Keratinocyte (primary cell): ENCODE results near the gene VIPR2. TPM values are rescaled to one million over a fixed set of nuclear protein-coding genes. Genes with fewer than 3 reads are reported as not detected.

Experiments used
- DNase-seq: peaks from one replicate; pipeline ENCODE4 v3.0.0-alpha.2; 2011; ENCODE audit warnings: low read depth, missing footprints, low spot score
- FAIRE-seq: peaks from 2 replicates; lab custom pipeline; 2011; peaks lifted over from hg19 to GRCh38; lab: Jason Lieb, UNC
- H2AFZ ChIP-seq: 2 replicates; pipeline ENCODE4 v1.6.0; 2012; ENCODE audit warnings: low read length, control low read depth, inconsistent platforms; ENCODE audit not compliant: control insufficient read depth
- H3K27ac ChIP-seq: 2 replicates; pipeline ENCODE4 v1.5.1; 2011; ENCODE audit warnings: low read length; ENCODE audit not compliant: control insufficient read depth, insufficient read depth
- H3K27me3 ChIP-seq: 3 replicates; pipeline ENCODE4 v1.6.0; 2011; ENCODE audit warnings: low read length; ENCODE audit not compliant: control insufficient read depth, insufficient read depth; ENCODE audit errors: extremely low read depth
- H3K36me3 ChIP-seq, 2 experiments: 2 replicates in 1 of 2; 3 replicates in 1 of 2; pipeline ENCODE4 v1.5.1; 2011; ENCODE audit warnings: low read length in 2 of 2, mild to moderate bottlenecking in 1 of 2; ENCODE audit not compliant: control insufficient read depth in 2 of 2, insufficient read depth in 2 of 2; ENCODE audit errors: extremely low read depth in 1 of 2
- H3K4me1 ChIP-seq: 3 replicates; pipeline ENCODE4 v1.5.1; 2011; ENCODE audit warnings: low read length; ENCODE audit not compliant: control insufficient read depth, insufficient read depth; ENCODE audit errors: extremely low read depth
- H3K4me2 ChIP-seq: 3 replicates; pipeline ENCODE4 v1.6.0; 2011; ENCODE audit warnings: low read depth, low read length; ENCODE audit not compliant: control insufficient read depth, insufficient read depth; ENCODE audit errors: extremely low read depth
- H3K4me3 ChIP-seq, 3 experiments: fragments of 200-600 bp in 1 of 3; sonication (generic) in 1 of 3; 2 replicates in 2 of 3; 3 replicates in 1 of 3; pipeline ENCODE4 v1.5.1; 2011 to 2016; ENCODE audit warnings: low read length in 3 of 3, mild to moderate bottlenecking in 3 of 3, control low read depth in 2 of 3, inconsistent platforms in 1 of 3, low read depth in 1 of 3, mixed read lengths in 1 of 3, mixed run types in 1 of 3, moderate library complexity in 1 of 3; ENCODE audit not compliant: control insufficient read depth in 2 of 3, insufficient read depth in 2 of 3; ENCODE audit errors: extremely low read depth in 1 of 3
- H3K79me2 ChIP-seq: 2 replicates; pipeline ENCODE4 v1.6.0; 2012; ENCODE audit warnings: low read length; ENCODE audit not compliant: control insufficient read depth, insufficient read depth
- H3K9ac ChIP-seq: 3 replicates; pipeline ENCODE4 v1.6.0; 2011; ENCODE audit warnings: low read length; ENCODE audit not compliant: control insufficient read depth, insufficient read depth; ENCODE audit errors: extremely low read depth
- H3K9me1 ChIP-seq: 3 replicates; pipeline ENCODE4 v1.6.0; 2011; ENCODE audit warnings: low read length; ENCODE audit not compliant: control insufficient read depth, insufficient read depth; ENCODE audit errors: extremely low read depth
- H3K9me3 ChIP-seq: 2 replicates; pipeline ENCODE4 v1.5.1; 2012; ENCODE audit warnings: low read depth, low read length; ENCODE audit not compliant: control insufficient read depth
- H4K20me1 ChIP-seq: 3 replicates; pipeline ENCODE4 v1.6.0; 2011; ENCODE audit warnings: low read length; ENCODE audit not compliant: control insufficient read depth, insufficient read depth; ENCODE audit errors: extremely low read depth
- EZH2 ChIP-seq: IDR thresholded peaks from one replicate; pipeline ENCODE4 v1.6.1; 2012; ENCODE audit warnings: inconsistent platforms, mild to moderate bottlenecking, low read length, moderate library complexity
- dilution Hi-C: fragments of 300-500 bp; cut with MboI; formaldehyde crosslinking; loops from one replicate; pipeline ENCODE4 v1.7.0; 2020; ENCODE audit warnings: low sequenced_read_pairs; ENCODE audit not compliant: extremely low pct_ligation_motif_present
- polyA plus RNA-seq, 5 experiments: library from polyadenylated mRNA; depleted of rRNA in 3 of 5; stranded (reverse) in 3 of 5; stranded (forward) in 1 of 5; unstranded in 1 of 5; fragments of >200 nt; gene quantifications; 1 replicate in 1 of 5; 2 replicates in 3 of 5; 3 replicates in 1 of 5; pipeline versions ENCODE4 v1.2.1 to v1.2.3, GENCODE V29; 2011 to 2012; ENCODE audit warnings: missing spikeins in 2 of 5, low read depth in 1 of 5, low replicate concordance in 1 of 5
- TF ChIP-seq, protein P1 (sequence below), 3 experiments: IDR thresholded peaks in 1 of 3; conservative IDR thresholded peaks in 1 of 3; optimal IDR thresholded peaks in 1 of 3; 2 replicates in 2 of 3; 3 replicates in 1 of 3; pipeline versions ENCODE3 to v1.5.1; 2011; ENCODE audit warnings: low read length in 3 of 3, mild to moderate bottlenecking in 3 of 3, moderate library complexity in 2 of 3, control low read depth in 1 of 3, inconsistent platforms in 1 of 3; ENCODE audit not compliant: insufficient read depth in 2 of 3; ENCODE audit errors: extremely low read depth in 1 of 3

The VIPR2 gene
- polyA plus RNA-seq, 1 donor (not counting 4 experiments of a cell fraction or from before 2014, with no cell fraction given): not detected

DNA sequence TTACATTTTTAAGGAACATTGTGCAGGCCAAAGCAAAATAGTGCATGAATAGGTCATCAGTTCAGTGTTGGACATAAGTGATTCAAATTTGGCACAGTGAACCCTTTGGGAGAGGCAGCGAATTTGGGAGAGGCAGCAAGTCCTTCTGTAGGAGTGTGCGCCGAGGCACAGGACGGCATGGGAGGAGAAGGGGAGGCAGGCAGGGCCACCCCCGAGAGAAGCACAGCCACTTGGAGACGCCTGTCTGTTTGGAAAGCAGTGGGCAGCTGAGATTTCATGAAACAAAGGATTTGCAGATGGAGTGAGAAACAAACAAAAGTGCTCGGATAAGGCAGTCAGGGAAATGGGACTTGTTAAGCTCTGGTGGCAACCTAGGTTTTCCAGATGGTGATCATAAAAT lies 30.6 kb downstream of the VIPR2 start:
- no peaks in the 10 kb centered on the region for H3K9me1 ChIP-seq
- dilution Hi-C loops: no loop called here

DNA sequence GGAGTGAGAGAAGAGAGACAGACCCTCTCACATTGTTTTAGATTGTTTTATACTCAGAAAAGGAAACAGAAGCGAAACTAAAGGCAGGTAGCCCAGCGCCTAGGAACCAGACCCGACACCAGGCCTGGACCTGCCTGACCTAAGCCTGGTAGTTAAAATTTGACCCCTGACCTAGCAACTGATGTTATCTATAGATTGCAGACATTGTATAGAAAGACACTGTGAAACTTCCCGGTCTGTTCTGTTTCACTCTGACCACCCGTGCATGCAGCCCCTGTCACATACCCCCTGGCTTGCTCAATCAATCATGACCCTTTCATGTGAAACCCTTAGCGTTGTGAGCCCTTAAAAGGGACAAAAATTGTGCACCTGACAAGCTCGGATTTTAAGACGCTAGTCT lies 31.6 kb downstream of the VIPR2 start:
- dilution Hi-C loops: no loop called here
- Histone ChIP-seq H3K4me1 (no peaks in the 10 kb centered on the region), H3K9ac (no peak overlapping the region), H3K4me2 (no peak overlapping the region), H3K27ac (no peak overlapping the region), H3K9me3 (no peaks in the 10 kb centered on the region), H3K36me3 (no peaks in the 10 kb centered on the region), H3K9me1 (no peaks in the 10 kb centered on the region), H3K79me2 (no peaks in the 10 kb centered on the region), H3K27me3 (peaks cover 3% of the 10 kb centered on the region), H2AFZ (no peak overlapping the region), H3K4me3 (no peak overlapping the region), H4K20me1 (no peaks in the 10 kb centered on the region)
- TF ChIP-seq, protein P1, sequence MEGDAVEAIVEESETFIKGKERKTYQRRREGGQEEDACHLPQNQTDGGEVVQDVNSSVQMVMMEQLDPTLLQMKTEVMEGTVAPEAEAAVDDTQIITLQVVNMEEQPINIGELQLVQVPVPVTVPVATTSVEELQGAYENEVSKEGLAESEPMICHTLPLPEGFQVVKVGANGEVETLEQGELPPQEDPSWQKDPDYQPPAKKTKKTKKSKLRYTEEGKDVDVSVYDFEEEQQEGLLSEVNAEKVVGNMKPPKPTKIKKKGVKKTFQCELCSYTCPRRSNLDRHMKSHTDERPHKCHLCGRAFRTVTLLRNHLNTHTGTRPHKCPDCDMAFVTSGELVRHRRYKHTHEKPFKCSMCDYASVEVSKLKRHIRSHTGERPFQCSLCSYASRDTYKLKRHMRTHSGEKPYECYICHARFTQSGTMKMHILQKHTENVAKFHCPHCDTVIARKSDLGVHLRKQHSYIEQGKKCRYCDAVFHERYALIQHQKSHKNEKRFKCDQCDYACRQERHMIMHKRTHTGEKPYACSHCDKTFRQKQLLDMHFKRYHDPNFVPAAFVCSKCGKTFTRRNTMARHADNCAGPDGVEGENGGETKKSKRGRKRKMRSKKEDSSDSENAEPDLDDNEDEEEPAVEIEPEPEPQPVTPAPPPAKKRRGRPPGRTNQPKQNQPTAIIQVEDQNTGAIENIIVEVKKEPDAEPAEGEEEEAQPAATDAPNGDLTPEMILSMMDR (optimal IDR thresholded peaks at IDR 0.05 in 1 of 3, IDR thresholded peaks at IDR 0.05 in 1 of 3, conservative IDR thresholded peaks at IDR 0.05 in 1 of 3; ENCODE audit: extremely low read depth in 1 of 3, insufficient read depth in 2 of 3, low read length in 3 of 3): no peak
- TF ChIP-seq EZH2: no peak
- FAIRE-seq (no peak), DNase-seq (no peak)

More for the DNA sequence above, 30.6 kb downstream of the VIPR2 start:
- Histone ChIP-seq H3K4me3 (no peak overlapping the region), H3K27ac (no peak overlapping the region), H3K4me2 (no peak overlapping the region), H3K36me3 (no peaks in the 10 kb centered on the region), H2AFZ (no peak overlapping the region), H3K9ac (no peak overlapping the region), H3K9me3 (peaks cover 2% of the 10 kb centered on the region), H3K27me3 (peaks cover 3% of the 10 kb centered on the region), H3K4me1 (no peaks in the 10 kb centered on the region), H3K79me2 (no peaks in the 10 kb centered on the region), H4K20me1 (no peaks in the 10 kb centered on the region)
- DNase-seq (no peak), FAIRE-seq (no peak)
- TF ChIP-seq, protein P1 (optimal IDR thresholded peaks at IDR 0.05 in 1 of 3, IDR thresholded peaks at IDR 0.05 in 1 of 3, conservative IDR thresholded peaks at IDR 0.05 in 1 of 3; ENCODE audit: extremely low read depth in 1 of 3, insufficient read depth in 2 of 3, low read length in 3 of 3): no peak
- TF ChIP-seq EZH2: no peak
